Tibial nerve (tissue), 4 donors: ENCODE measurements around the gene BLM.

ENCODE experiments used
- CTCF ChIP-seq, 5 experiments: fragments of 200-600 bp in 3 of 5; fragments of 450-650 bp in 2 of 5; sonication (generic) in 3 of 5; IDR thresholded peaks; one replicate each; pipeline ENCODE4 v1.5.1; 2016 to 2019; ENCODE audit warnings: antibody characterized with exemption in 5 of 5, mild to moderate bottlenecking in 3 of 5, moderate library complexity in 2 of 5
- EP300 ChIP-seq, 2 donors: sonication (generic); formaldehyde crosslinking; IDR thresholded peaks; one replicate each; pipeline ENCODE4 v1.6.1; 2017; ENCODE audit warnings: antibody characterized with exemption in 2 of 2, mild to moderate bottlenecking in 1 of 2
- POLR2A ChIP-seq, 2 donors: fragments of 450-650 bp; IDR thresholded peaks; one replicate each; pipeline ENCODE4 v1.6.1; 2017; ENCODE audit warnings: antibody characterized with exemption in 2 of 2, mild to moderate bottlenecking in 2 of 2, moderate library complexity in 2 of 2

GRCh38 chr15:90823455-90823974, 106.4 kb downstream of the BLM start:
- TF ChIP-seq CTCF (IDR thresholded peaks at IDR 0.05) (no peak), POLR2A (IDR thresholded peaks at IDR 0.05) (no peak), EP300 (IDR thresholded peaks at IDR 0.05) (no peak)
